ENCODE results near the gene EDAR.

Gene EDAR

DNA sequence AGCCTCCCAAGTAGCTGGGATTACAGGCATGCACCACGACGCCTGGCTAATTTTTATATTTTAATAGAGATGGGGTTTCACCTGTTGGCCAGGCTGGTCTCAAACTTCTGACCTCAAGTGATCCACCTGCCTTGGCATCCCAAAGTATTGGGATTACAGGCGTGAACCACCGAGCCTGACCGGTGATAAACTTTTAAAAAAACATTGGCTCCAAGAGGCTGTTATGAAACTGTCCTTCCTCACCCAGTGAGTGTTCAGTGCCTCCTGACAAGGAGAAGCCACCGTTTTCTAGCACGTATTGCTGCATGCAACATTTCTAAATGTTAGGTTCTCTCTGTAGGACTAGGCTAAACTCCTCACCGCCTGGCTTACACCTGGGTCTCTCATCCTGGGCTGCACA lies 63.3 kb downstream of the EDAR start:
- no peak for FAIRE-seq

DNA sequence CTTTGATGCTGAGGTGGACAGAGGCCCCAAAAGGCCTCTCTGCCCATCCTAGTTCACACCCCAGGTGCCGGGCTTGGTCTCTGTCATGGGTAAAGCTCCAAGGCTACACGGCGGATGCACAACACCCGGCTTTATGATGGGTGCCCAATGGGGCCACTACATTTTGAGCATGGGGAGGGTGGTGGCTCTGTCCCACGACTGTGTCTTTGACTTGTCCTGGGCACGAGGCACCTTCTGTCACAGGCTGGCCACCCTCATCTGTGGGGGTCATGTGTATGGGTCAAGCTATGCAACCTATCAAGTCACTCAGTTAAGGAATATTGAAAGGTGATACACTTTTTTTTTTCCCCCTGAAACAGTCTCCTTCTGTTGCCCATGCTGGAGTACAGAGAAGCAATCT lies 63.7 kb downstream of the EDAR start:
- FAIRE-seq (no peak), DNase-seq (ENCODE audit: low spot score) (no peak)

More for the DNA sequence above, 63.3 kb downstream of the EDAR start:
- no peak for DNase-seq (ENCODE audit: low spot score)

DNA sequence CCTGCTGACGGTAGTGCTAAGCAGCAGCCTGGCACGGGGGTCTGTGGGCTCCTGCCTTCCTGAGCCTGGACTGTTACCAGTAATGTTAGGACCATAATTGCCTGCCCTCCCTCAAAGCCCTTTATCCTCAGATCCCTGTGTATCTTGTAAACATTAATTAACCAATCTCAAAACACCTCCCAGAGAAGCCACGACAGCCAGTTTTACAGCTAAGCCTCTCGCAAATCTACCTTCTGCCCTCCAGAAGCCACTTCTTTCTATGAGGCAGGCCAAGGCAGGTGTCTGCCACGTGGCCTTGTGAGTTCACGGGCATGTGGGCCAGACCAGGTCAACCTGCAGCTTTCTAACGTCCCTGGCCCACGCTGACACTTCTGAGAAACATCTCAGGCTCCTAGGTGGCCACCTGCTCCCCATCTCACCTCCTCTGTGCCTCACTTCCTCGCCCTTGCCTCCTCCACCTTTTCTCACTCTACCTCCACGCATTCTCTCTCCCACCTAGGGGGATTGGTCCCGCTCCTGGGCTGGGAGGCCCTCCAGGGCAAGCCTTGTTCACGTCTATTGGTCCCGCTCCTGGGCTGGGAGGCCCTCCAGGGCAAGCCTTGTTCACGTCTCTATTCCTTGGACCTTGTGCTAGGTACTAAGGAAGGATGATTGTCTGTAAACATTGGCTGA lies 64.3 kb downstream of the EDAR start:
- FAIRE-seq: no peak
- DNase-seq (ENCODE audit: low spot score): no peak

DNA sequence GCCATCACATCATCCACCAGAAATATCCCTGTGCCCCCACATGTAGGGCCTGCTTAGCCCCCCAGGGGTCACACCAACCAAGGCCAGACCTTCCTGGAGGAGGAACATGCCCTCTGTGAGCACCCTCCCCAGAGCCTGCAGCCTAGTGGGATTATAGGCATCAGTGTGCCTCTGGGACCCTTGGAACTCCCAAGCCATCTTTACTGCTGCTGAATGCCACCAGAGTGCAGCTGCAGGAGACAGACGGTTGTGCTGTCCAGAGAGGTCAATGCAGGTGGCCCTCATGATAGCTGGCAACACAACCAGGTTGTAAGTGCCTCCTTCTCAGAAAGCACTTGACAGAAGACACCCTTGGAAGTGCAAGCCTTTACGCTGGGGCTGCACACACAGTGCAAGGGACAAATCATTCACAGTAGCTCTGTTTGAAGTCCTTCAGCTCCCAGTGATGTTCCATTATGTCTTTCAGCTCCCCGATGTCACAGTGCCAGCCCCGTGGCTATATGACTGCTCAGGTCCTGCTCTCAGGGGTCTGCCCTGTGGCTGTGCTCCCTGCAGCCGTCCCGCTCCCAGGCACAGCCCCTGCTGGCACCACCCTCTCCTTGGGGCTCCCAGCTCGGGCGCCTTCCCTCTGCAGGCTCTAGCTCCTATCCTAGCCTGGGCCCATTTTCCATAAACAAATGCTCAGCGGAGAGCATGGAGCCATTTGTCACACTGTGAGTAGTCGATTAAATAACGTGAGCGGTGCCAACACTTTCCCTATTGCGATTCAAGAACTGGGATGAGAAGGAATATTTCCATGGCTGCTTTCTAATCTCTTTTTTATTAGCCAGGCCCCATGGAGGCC lies 65.1 kb downstream of the EDAR start:
- FAIRE-seq: peak; percentile 52
- DNase-seq (ENCODE audit: low spot score): no peak

DNA sequence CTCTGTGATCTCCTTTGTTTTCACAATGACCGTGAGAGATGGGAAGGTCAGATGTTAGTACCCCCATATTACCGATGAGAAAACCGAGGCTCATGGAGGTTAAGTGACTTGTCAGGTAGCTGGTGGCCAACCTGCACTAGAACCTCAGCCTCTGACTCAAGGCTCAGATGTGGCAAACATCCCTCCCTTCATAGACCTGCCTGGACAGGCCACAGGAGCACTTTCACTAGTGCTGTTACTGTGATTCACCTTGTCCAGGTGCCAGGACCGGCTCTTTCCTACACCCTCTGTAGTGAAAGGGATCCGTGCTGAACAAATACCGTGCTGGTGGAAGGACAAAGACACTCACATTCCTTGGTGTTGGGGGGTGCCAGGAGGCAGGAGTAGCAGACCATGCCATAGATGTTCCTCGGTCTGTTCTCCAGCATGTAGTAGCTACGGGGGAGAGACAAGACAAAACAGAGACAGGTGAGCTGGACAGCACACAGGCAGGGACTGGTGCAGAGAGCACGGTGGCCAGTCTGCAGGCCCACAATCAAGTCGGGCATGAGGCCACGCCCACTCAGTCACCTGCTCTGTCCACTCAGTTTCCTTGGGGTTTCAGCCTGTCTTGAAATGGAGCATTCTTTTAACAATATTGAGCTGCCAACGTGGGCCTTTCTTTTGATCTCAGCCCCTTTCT lies 65.9 kb downstream of the EDAR start:
- DNase-seq (ENCODE audit: low spot score): no peak
- FAIRE-seq: no peak

DNA sequence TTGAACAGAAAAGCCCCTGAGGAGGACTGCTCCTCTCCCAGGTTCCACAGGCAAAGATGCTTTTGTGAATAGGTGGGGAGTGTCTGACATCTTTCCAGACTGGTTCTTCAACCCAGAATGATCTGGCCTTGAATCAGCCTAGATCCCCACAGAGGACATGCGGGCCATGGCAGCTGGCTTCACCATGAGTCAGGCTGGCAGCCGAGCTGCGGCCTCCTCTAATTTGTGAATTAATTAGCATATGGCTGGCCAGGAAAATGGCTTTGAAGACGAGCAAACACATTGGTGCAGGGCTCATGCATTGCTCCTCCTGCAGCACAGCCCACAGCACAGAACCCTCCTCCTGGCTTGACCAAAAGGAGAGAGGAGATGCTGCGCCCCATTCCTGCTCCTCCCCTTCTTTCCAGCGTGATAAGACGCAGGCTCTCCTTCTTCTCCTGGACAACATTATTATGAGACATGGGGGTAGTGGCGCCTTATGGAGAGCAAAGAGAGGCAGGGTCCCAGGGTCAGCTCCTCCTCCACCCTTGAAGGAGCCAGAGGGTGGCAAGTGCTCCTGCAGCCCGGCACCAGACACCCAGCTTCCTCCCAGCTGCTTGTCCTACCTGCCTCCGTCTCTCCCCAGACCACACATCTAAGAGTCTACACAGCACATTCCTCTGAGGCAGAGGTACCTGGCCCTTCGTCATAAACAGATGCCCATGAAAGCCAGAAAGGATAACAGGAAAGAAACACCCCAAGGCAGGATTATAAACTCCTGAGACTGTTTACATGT lies 66.7 kb downstream of the EDAR start:
- no peak for FAIRE-seq
- no peak for DNase-seq (ENCODE audit: low spot score)

DNA sequence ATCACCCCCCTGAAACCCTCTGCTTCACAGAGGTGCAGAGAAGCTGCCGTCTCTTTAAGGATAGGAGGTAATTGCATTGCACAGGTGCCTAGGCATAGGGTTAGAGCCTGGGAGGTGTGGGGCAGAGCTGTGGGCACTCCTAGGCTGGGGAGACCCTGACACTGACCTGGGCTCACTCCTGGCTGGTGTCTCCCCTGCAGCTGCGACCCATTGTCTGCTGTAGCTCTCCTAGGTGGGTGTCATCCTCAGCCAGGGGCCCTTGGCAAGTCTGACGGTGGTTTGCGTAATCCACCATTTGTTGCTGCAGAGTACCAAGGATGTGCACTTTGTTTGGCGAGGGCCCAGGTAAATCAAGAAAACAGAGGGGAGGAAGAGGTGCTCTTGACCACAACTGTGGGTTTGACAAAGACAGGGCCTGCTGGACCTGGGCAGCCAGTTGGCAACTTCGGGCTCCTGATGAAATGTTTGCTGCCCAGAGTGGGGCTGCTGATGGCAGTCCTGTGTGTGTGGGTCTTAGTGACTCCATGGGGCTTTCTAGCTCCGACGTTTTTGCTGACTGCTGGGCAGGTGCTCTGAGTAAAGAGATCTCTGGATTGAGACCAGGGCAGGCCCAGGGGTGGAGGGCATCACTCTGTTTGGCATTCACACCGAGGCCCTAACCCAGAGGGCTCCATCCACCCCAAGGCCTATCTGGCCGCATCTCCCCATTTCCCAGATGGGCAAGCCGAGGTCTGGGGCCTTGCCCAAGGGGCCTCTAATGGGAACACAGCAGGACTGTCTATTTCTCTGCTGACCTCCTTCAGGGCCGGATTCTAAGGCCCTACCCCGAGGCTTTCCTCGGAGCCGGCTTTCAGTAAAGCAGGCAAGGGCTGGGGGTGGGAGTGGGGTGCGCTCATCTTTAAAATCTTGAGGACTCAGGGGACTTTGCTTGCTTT lies 67.7 kb downstream of the EDAR start:
- FAIRE-seq (no peak), DNase-seq (ENCODE audit: low spot score) (no peak)

DNA sequence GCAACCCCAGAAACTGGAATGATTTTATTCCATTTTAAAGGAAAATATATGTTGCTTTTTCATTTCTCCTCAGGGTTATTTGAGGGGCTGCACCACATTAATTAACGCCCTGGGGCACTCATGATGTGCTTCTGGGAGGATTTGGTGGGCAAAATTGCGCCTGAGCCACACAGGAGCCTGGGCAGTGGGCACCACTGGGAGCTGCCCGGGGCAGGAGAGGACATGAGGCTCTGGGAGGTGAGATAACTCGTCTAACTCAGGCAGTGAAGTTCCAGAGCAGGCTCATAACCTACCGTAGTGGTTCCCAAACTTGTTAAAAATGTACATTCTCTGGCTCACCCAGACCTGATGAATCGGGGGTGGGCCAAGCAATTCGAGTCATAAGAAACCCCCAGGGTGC lies 68.3 kb downstream of the EDAR start:
- no peak for FAIRE-seq
- no peak for DNase-seq (ENCODE audit: low spot score)

DNA sequence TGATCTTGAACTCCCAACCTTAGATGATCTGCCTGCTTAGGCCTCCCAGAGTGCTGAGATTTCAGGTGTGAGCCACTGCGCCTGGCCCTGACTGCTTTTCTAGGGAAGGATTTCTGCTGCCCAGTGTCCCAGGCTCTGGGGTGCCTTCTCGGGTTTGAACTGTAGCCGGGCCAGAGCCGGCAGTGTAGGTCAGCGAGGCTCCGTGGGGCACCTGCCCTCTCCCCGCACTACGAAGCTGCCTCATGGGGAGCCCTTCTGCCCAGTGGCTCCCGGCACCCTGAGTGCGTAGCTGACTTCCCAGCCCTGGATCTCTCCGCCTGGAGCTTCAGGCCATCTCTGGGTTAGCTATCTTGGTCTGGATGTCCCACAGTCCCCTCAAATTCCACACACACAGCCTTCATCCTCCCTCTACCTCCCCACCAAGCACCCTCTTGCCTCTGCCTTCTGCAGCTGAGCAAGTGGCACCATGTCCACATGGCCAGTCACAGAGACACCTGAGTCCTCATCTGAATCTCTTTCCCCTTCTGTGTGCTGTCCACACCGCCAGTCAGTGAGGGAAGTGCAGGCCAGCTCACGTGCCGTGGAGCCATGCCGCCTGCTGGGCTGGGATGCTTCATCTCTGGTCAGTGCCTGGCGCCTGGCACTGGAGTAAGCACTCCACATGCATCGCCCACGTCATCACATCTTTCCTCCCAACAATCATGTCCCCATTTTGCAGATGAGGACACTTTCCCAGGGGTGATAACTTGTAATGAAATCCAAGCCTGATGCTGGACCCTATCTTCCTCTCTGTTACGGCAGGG lies 69.2 kb downstream of the EDAR start:
- FAIRE-seq: peak; percentile 46
- no peak for DNase-seq (ENCODE audit: low spot score)

DNA sequence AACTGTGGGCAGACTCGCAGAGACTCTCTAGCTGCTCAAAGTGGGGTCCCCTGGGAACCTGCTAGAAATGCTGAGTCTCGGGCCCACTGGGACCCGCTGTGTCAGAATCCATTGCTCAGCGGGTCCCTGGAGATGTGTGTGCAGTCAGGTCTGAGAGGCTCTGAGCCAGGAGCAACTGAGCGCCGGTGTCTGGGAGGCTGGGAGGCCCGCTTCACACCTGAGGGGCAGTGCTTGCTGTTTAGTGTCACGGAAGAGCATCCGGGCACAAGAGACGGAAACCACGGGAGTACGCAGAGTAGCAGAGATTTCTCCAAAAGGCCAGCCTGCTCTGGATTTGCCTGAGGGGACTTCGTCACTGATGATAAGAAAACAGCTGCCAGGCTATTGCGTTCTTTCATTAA lies 70.1 kb downstream of the EDAR start:
- DNase-seq (ENCODE audit: low spot score): no peak
- no peak for FAIRE-seq

DNA sequence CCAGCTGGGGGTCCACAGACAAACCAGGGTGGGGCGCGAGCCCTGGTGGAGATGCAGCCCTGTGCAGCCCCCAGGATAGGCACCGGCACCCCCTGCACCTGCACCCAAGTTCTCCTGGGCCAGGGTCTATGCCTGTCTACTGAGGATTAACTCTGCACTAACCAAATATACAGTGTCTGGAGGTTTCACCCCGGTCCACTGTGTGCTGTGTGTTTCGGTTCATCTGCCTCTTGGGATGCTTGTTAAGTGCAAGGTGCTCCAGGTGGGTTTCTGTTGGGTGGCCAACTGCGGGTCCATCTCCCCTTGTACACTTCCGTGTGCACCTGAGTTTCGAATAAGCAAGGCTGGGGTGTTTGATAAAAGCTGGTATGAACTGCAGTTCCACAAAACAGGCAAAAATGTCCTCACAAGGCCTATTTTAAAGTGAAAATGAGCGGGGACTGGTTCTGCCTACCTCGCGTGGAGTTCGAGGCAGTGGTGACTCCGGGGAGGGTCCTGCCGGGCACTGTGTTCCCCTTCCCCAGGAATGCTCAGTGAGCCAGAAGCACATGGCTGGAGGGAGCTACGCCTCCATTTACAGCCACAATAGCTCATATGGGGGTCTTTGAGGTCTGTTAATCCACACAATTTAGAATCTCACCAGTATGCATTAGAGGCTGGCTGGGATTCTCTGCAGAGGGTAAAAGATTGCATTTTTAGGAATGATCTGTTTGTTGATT lies 70.7 kb downstream of the EDAR start:
- no peak for FAIRE-seq
- DNase-seq (ENCODE audit: low spot score): no peak

DNA sequence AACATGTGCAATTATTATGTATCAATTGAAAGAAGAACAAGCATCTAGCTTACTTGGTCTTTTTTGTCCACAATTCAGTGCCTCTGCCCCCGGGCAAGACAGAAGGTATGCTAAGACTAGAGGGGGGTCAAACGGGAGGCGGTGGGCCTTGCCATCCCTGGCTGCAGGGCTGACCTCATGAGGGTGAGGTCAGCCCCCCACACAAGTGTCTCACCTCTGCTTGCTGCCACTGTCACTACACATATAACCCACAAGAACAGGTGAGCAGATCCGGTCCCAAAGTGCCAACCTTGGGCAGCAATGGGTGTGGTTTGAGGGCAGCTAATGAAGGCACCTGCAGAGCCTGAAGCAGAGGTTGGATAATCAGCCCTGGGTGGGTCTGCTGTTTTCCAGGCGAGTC lies 71.5 kb downstream of the EDAR start:
- DNase-seq (ENCODE audit: low spot score) (no peak), FAIRE-seq (no peak)

DNA sequence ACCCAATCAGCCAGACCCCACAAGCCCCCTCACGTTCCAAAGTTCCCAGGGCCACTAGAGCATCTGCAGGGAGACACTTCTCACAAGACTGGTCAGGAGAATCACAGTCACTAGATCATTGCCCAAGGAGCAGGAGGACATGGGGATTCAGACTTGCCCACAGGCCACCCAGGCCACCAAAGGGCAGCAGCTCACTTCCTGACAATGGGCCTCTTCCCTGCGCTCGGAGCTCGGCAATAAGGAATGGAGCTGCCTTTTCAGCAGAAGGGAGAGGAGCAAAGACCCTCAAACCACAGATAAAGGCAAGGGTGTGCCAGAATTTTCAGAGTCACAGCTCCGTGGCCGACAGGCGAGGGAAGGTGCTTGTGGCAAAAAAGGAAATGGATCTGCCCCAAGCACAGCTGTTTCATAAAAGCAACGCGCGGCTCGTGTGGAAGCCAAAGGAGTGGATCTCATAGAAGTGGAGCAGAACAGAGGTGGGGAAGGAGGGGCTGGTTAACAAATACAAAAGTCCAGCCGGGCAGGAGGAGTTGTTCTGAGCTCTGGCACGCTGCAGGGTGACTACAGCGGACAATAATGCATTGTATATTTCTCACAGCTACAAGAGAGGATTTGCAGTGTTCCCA lies 72.1 kb downstream of the EDAR start:
- no peak for FAIRE-seq

DNA sequence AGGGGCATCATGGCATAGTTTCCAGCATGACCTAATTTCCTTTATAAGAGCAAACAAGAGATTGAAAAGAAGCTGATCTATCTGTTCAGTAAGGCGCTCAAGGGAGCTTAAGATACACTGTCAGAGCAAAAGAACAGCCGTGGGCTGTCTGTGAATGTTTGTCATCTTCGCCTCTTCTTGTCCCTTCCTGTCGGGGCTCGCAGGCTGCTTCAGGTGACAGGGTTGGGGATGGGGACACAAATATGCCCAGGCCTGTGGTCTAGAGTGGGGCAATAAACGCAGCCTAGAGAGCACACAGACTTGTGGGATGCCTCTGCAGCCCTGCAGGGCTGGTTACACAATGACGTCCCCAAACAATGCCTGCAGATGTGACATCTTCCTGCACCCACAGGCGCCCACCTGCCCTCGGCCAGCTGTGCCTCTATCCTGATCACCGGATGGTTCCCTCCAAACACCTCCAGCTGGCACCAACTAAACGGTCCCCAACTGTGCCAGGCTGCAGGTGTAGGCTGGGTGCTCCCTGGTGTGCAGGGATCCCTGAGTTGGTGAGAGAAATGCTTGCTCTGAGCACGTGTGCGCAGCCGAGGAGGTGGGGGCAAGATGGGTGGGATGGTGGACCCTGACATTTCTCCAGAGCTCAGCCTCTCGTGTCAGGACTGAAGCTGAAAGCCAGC lies 72.8 kb downstream of the EDAR start:
- FAIRE-seq (peak; percentile 20), DNase-seq (ENCODE audit: low spot score) (no peak)

More for the DNA sequence above, 72.1 kb downstream of the EDAR start:
- DNase-seq (ENCODE audit: low spot score): no peak

DNA sequence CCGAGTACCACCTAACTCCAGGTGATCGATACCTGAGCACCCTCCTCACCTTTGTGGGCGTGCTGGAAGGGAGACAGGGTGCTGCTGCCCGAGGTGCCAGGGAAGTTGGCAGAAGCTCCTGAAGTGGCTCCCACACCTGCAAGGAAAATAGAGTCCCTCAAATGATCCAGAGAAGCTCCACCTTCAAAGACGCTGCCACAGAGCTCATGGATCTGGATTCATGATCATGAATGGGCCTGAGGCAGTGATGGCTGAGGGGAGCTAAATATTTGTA lies 76.5 kb downstream of the EDAR start:
- DNase-seq (ENCODE audit: low spot score): no peak
- FAIRE-seq: no peak

DNA sequence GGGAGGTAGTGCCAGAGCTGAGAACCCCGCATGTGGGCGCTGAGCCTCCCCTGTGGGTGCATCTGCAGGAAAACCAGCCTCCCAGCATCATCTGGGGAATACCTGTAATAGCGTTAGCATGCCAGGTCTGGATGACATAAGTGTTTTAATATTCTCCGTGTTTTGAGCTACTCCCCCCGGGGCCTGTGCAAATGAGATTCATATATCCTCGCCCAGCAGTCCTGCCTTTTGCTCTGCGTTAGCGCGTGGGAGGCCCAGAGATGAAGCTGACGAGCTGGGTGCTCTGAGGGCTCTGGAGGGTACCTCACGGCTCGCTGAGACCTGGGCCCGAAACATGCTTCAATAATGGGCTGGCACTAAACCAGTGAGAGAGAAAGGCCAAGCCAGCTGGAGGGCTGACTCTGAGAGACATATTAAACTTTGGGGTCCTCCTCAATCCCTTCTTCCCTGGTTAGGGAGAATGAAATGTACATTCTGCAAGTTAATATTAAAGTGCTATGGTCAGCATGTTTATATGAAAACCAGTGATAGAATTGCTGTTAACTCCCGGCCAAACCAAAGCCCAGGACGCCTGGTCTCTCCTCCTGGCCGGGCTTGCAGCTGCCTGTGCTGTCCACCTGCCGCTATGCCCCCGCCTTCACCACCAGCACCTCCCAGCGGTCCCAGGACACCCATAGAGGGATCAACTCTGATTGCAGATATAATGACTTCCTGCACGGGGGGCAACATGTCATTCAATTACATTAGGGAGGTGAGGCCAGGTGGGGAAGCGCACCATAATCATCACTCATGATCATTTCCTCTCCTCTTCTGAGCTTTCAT lies 77.0 kb downstream of the EDAR start:
- FAIRE-seq: no peak
- DNase-seq (ENCODE audit: low spot score): no peak

DNA sequence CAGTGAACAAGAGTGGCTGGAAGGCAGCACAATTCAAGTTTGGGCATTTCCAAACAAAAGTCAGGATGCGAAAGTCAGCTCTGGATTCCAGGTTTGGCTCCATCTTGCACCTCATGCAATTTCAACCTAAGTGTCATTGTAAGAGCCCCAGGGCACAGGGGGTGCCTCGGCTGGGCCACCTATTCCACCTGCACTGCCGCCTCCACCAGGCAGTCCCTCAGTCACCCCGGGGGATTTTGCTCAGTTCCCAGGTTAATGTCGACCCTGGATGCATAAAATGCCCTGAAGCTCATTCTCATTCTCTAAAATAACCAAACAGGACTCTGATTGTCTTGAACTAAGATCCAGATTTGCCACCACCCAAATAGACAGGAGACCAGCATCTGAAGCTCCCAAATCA lies 77.6 kb downstream of the EDAR start:
- no peak for FAIRE-seq
- no peak for DNase-seq (ENCODE audit: low spot score)
